ENCODE data around the gene ZNF445.

DNA sequence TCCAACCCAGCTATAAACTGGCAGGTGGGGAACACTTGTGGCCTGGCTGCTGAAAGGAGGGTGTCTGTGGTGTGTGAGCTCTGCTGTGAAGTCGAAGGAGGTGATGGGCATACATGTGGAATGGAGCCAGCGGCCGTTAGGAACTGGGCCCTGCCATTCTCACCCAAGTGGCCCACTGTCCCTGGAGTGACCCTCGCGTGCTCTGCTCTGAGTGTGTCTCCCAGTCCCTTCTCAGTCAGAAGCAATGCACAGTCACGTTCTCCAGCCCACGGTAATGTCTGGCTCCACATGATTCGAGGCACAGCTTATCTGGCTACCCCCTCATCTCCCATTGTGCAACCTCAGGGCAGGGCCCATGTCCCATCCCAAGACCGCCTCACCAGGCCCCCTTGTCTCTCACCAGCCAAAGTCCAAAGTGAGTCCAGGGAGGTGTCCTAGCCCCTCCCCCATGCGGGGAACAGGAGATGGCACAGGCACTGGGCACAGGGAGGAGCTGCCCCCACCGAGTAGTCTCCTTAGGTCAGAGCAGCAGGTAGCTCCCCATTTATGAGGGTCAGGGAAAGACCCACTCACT lies 62.9 kb downstream of the ZNF445 start:
- TF ChIP-seq ARNTL (CRISPR knock-in tag; IDR thresholded peaks at IDR 0.05; ENCODE audit: borderline replicate concordance, low read depth) (no peak), TCF4 (CRISPR knock-in tag; IDR thresholded peaks at IDR 0.05; ENCODE audit: borderline replicate concordance) (no peak), RARB (CRISPR knock-in tag; IDR thresholded peaks at IDR 0.05) (no peak), ISL1 (CRISPR knock-in tag; IDR thresholded peaks at IDR 0.05) (no peak), PPARA (CRISPR knock-in tag; IDR thresholded peaks at IDR 0.05; ENCODE audit: borderline replicate concordance) (no peak), ZNF70 (CRISPR knock-in tag; IDR thresholded peaks at IDR 0.05) (no peak), SNAI2 (CRISPR knock-in tag; IDR thresholded peaks at IDR 0.05) (no peak), OSR1 (CRISPR knock-in tag; IDR thresholded peaks at IDR 0.05) (no peak), ESRRG (CRISPR knock-in tag; IDR thresholded peaks at IDR 0.05) (no peak), ZFP3 (CRISPR knock-in tag; IDR thresholded peaks at IDR 0.05) (no peak)
- TF ChIP-seq, protein P1, sequence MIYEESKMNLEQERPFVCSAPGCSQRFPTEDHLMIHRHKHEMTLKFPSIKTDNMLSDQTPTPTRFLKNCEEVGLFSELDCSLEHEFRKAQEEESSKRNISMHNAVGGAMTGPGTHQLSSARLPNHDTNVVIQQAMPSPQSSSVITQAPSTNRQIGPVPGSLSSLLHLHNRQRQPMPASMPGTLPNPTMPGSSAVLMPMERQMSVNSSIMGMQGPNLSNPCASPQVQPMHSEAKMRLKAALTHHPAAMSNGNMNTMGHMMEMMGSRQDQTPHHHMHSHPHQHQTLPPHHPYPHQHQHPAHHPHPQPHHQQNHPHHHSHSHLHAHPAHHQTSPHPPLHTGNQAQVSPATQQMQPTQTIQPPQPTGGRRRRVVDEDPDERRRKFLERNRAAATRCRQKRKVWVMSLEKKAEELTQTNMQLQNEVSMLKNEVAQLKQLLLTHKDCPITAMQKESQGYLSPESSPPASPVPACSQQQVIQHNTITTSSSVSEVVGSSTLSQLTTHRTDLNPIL (CRISPR knock-in tag; IDR thresholded peaks at IDR 0.05; ENCODE audit: low read depth) = no peak
- TF ChIP-seq, protein P2, sequence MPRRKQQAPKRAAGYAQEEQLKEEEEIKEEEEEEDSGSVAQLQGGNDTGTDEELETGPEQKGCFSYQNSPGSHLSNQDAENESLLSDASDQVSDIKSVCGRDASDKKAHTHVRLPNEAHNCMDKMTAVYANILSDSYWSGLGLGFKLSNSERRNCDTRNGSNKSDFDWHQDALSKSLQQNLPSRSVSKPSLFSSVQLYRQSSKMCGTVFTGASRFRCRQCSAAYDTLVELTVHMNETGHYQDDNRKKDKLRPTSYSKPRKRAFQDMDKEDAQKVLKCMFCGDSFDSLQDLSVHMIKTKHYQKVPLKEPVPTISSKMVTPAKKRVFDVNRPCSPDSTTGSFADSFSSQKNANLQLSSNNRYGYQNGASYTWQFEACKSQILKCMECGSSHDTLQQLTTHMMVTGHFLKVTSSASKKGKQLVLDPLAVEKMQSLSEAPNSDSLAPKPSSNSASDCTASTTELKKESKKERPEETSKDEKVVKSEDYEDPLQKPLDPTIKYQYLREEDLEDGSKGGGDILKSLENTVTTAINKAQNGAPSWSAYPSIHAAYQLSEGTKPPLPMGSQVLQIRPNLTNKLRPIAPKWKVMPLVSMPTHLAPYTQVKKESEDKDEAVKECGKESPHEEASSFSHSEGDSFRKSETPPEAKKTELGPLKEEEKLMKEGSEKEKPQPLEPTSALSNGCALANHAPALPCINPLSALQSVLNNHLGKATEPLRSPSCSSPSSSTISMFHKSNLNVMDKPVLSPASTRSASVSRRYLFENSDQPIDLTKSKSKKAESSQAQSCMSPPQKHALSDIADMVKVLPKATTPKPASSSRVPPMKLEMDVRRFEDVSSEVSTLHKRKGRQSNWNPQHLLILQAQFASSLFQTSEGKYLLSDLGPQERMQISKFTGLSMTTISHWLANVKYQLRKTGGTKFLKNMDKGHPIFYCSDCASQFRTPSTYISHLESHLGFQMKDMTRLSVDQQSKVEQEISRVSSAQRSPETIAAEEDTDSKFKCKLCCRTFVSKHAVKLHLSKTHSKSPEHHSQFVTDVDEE (CRISPR knock-in tag; IDR thresholded peaks at IDR 0.05) = no peak
- TF ChIP-seq, protein P3, sequence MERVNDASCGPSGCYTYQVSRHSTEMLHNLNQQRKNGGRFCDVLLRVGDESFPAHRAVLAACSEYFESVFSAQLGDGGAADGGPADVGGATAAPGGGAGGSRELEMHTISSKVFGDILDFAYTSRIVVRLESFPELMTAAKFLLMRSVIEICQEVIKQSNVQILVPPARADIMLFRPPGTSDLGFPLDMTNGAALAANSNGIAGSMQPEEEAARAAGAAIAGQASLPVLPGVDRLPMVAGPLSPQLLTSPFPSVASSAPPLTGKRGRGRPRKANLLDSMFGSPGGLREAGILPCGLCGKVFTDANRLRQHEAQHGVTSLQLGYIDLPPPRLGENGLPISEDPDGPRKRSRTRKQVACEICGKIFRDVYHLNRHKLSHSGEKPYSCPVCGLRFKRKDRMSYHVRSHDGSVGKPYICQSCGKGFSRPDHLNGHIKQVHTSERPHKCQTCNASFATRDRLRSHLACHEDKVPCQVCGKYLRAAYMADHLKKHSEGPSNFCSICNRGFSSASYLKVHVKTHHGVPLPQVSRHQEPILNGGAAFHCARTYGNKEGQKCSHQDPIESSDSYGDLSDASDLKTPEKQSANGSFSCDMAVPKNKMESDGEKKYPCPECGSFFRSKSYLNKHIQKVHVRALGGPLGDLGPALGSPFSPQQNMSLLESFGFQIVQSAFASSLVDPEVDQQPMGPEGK (CRISPR knock-in tag; IDR thresholded peaks at IDR 0.05; ENCODE audit: borderline replicate concordance) = no peak
